ENCODE results near the gene CUTA. TPM values are rescaled to one million over a fixed set of nuclear protein-coding genes. Genes with fewer than 3 reads are reported as not detected.

Gene CUTA
- total and polyA plus RNA-seq, 2 of the 13 experiments (the other 11 are each of a cell fraction or from before 2014, with no cell fraction given) = 170 to 180 TPM

DNA sequence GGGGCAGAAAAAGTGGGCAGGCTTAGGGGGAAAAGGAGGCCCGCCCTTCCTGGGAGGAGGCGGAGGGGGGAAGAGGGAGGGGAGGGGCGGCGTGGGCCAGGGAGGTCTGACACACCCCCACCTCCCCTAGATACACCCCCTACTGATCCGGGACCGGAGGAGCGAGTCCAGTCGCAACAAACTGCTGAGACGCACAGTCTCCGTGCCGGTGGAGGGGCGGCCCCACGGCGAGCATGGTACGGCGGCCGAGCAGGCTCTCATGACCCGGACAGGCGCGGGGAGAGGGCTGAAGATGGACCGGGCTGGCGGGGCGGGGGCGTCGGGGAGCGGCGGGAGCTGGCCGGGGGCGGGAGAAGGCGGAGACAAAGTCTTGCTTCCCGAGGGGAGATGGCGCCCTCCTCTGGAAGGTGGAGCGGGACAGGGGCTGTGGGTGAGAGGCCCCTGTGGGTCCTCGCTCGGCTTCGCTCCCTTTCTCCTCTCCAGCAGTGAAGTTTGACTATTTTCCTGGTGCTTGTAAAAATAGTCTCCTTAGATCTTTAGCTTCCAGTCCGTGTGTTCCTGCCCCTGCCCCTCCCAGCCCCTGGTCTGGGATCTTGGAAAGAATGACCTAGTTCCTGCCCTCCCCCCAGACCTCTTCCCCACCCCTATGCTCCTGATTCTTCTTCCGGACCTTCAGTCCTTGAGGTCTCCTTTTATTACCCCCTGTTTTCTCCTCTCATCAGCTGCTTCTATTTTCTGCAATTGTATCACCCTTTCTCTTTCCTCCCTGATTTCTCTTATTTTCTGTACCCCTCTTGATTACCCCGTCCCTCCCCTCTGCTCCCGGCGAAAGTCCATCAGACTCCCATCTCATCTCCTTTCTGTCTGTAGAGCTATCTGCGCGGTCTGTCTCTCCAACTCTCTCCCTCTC lies 8.0 kb upstream of the CUTA start (continued):
- TF ChIP-seq, protein P1, sequence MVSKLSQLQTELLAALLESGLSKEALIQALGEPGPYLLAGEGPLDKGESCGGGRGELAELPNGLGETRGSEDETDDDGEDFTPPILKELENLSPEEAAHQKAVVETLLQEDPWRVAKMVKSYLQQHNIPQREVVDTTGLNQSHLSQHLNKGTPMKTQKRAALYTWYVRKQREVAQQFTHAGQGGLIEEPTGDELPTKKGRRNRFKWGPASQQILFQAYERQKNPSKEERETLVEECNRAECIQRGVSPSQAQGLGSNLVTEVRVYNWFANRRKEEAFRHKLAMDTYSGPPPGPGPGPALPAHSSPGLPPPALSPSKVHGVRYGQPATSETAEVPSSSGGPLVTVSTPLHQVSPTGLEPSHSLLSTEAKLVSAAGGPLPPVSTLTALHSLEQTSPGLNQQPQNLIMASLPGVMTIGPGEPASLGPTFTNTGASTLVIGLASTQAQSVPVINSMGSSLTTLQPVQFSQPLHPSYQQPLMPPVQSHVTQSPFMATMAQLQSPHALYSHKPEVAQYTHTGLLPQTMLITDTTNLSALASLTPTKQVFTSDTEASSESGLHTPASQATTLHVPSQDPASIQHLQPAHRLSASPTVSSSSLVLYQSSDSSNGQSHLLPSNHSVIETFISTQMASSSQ (IDR thresholded peaks at IDR 0.05; ENCODE audit: low read depth) = no peak
- TF ChIP-seq, protein P1 (CRISPR knock-in tag; IDR thresholded peaks at IDR 0.05; ENCODE audit: borderline replicate concordance) = 0 out of 2 replicates have a peak, but pooled peaks have one; percentile 32
- 0 out of 2 replicates have a peak, but pooled peaks have one; percentile 46 for TF ChIP-seq DNMT3B (CRISPR knock-in tag; conservative IDR thresholded peaks at IDR 0.05)
- no peak for TF ChIP-seq NCOR1 (IDR thresholded peaks at IDR 0.05; ENCODE audit: borderline replicate concordance, low read length)
- TF ChIP-seq, protein P2, sequence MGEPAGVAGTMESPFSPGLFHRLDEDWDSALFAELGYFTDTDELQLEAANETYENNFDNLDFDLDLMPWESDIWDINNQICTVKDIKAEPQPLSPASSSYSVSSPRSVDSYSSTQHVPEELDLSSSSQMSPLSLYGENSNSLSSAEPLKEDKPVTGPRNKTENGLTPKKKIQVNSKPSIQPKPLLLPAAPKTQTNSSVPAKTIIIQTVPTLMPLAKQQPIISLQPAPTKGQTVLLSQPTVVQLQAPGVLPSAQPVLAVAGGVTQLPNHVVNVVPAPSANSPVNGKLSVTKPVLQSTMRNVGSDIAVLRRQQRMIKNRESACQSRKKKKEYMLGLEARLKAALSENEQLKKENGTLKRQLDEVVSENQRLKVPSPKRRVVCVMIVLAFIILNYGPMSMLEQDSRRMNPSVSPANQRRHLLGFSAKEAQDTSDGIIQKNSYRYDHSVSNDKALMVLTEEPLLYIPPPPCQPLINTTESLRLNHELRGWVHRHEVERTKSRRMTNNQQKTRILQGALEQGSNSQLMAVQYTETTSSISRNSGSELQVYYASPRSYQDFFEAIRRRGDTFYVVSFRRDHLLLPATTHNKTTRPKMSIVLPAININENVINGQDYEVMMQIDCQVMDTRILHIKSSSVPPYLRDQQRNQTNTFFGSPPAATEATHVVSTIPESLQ (CRISPR knock-in tag; conservative IDR thresholded peaks at IDR 0.05) = 0 out of 2 replicates have a peak, but pooled peaks have one; percentile 58
- TF ChIP-seq, protein P3, sequence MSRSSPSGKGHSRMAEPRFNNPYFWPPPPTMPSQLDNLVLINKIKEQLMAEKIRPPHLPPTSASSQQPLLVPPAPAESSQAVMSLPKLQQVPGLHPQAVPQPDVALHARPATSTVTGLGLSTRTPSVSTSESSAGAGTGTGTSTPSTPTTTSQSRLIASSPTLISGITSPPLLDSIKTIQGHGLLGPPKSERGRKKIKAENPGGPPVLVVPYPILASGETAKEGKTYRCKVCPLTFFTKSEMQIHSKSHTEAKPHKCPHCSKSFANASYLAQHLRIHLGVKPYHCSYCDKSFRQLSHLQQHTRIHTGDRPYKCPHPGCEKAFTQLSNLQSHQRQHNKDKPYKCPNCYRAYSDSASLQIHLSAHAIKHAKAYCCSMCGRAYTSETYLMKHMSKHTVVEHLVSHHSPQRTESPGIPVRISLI (CRISPR knock-in tag; IDR thresholded peaks at IDR 0.05; ENCODE audit: borderline replicate concordance) = no peak
- TF ChIP-seq ZNF879 (CRISPR knock-in tag; IDR thresholded peaks at IDR 0.05) = 0 out of 2 replicates have a peak, but pooled peaks have one; percentile 16
- TF ChIP-seq TBX3 (IDR thresholded peaks at IDR 0.05; ENCODE audit: borderline replicate concordance) = no peak
- TF ChIP-seq SALL1 (CRISPR knock-in tag; IDR thresholded peaks at IDR 0.05) = peak; percentile 87
- TF ChIP-seq ZNF251 (CRISPR knock-in tag; IDR thresholded peaks at IDR 0.05) = no peak
- peak; percentile 65 for TF ChIP-seq NR2C2 (CRISPR knock-in tag; IDR thresholded peaks at IDR 0.05; ENCODE audit: borderline replicate concordance)
- peak; percentile 72 for TF ChIP-seq RAD21 (CRISPR knock-in tag; IDR thresholded peaks at IDR 0.05)
- TF ChIP-seq YEATS4 (CRISPR knock-in tag; IDR thresholded peaks at IDR 0.05; ENCODE audit: borderline replicate concordance) = peak; percentile 79
- TF ChIP-seq ZNF550 (CRISPR knock-in tag; IDR thresholded peaks at IDR 0.05; ENCODE audit: borderline replicate concordance) = no peak
- TF ChIP-seq, protein P4, sequence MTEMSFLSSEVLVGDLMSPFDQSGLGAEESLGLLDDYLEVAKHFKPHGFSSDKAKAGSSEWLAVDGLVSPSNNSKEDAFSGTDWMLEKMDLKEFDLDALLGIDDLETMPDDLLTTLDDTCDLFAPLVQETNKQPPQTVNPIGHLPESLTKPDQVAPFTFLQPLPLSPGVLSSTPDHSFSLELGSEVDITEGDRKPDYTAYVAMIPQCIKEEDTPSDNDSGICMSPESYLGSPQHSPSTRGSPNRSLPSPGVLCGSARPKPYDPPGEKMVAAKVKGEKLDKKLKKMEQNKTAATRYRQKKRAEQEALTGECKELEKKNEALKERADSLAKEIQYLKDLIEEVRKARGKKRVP (CRISPR knock-in tag; IDR thresholded peaks at IDR 0.05) = peak in 1 of 2 experiments; percentile 39; a peak in 1 of 4 replicates

All from HepG2 (cell line).